RWPE1 (cell line): Measurements from ENCODE around the gene SLC17A5.
"Not testable (repeated sequence)": the region's sequence is repeated elsewhere in the genome, so short reads cannot be mapped to it uniquely, and the experiment has no call there.

ENCODE experiments used
- CTCF ChIA-PET: fragments of 350-600 bp; sonication (Branson Sonifier 250); formaldehyde crosslinking; extraction: SDS; loops from one replicate; lab custom pipeline; 2021; lab: Yijun Ruan, JAX
- POLR2A ChIA-PET: fragments of 400-600 bp; formaldehyde crosslinking; extraction: SDS; loops from one replicate; lab custom pipeline; 2020; ENCODE audit warnings: antibody characterized with exemption; ENCODE audit not compliant: low non-redundant PET; lab: Yijun Ruan, JAX
- DNase-seq: peaks from one replicate; pipeline ENCODE4 v3.0.0; 2012; ENCODE audit warnings: low spot score
- H3K27ac ChIP-seq: fragments of 450-650 bp; 2 replicates; pipeline ENCODE4 v1.5.1; 2017
- CTCF ChIP-seq: fragments of 450-650 bp; conservative IDR thresholded peaks from 2 replicates; pipeline ENCODE4 v1.5.1; 2017; ENCODE audit warnings: low read depth, mild to moderate bottlenecking

Gene SLC17A5

GRCh38 chr6:73695619-73696421 is 42.0 kb upstream of the SLC17A5 start, which contains the start of gene CD109:
Gene CD109 (plus strand): TSS chr6:73696203. CDS start chr6:73696216, 13 bp downstream.
- CTCF ChIA-PET: no interaction called here

GRCh38 chr6:73694711-73695411 is 41.1 kb upstream of the SLC17A5 start:
- POLR2A ChIA-PET: interaction anchor here (0.6 kb wide), 1 partner anchor 13 kb away, joined by 3 read pairs; no protein-coding TSS in a partner anchor
- DNase-seq: peak; percentile 42
- CTCF ChIA-PET: no interaction called here
- H3K27ac ChIP-seq: peak overlapping the region; percentile 100
- TF ChIP-seq CTCF: no peak

More at GRCh38 chr6:73695619-73696421, 42.0 kb upstream of the SLC17A5 start, which contains the start of gene CD109:
- TF ChIP-seq CTCF: no peak
- H3K27ac ChIP-seq: peak within 1 kb of the TSS; percentile 100
- POLR2A ChIA-PET: interaction anchor here (0.6 kb wide), 1 partner anchor 12 kb away, joined by 3 read pairs; no protein-coding TSS in a partner anchor
- DNase-seq: peak; percentile 80

- DNase-seq: no peak
- no peak overlapping the region for H3K27ac ChIP-seq
- CTCF ChIA-PET: interaction anchor here (0.6 to 0.7 kb wide), 2 partner anchors 41 to 44 kb away, joined by 3 to 5 read pairs; no protein-coding TSS in a partner anchor
- POLR2A ChIA-PET: no interaction called here
- no peak for TF ChIP-seq CTCF
Measured at GRCh38 chr6:73691512-73691911, 37.7 kb upstream of the SLC17A5 start.

GRCh38 chr6:73690056-73690455 is 36.3 kb upstream of the SLC17A5 start:
- TF ChIP-seq CTCF: no peak
- ChIA-PET CTCF (no interaction called here), POLR2A (no interaction called here)

GRCh38 chr6:73688351-73688750 is 34.6 kb upstream of the SLC17A5 start:
- no peak for TF ChIP-seq CTCF
- no peak overlapping the region for H3K27ac ChIP-seq
- DNase-seq: no peak
- POLR2A ChIA-PET: no interaction called here
- CTCF ChIA-PET: interaction anchor here (1.1 to 1.2 kb wide), 3 partner anchors 12 to 14 kb away, joined by 4 to 5 read pairs (median 5); no protein-coding TSS in a partner anchor

More at GRCh38 chr6:73690056-73690455, 36.3 kb upstream of the SLC17A5 start:
- DNase-seq: no peak
- no peak overlapping the region for H3K27ac ChIP-seq

GRCh38 chr6:73683574-73683973 is 29.8 kb upstream of the SLC17A5 start:
- CTCF ChIA-PET: interaction anchor here (0.6 to 1.2 kb wide), 2 partner anchors 49 to 55 kb away, joined by 3 to 4 read pairs; no protein-coding TSS in a partner anchor
- DNase-seq, POLR2A ChIA-PET, H3K27ac ChIP-seq: not testable (repeated sequence)
